Measurements from ENCODE around the gene KRT16.
"Not testable (repeated sequence)": the region's sequence is repeated elsewhere in the genome, so short reads cannot be mapped to it uniquely, and the experiment has no call there.

Gene KRT16

DNA sequence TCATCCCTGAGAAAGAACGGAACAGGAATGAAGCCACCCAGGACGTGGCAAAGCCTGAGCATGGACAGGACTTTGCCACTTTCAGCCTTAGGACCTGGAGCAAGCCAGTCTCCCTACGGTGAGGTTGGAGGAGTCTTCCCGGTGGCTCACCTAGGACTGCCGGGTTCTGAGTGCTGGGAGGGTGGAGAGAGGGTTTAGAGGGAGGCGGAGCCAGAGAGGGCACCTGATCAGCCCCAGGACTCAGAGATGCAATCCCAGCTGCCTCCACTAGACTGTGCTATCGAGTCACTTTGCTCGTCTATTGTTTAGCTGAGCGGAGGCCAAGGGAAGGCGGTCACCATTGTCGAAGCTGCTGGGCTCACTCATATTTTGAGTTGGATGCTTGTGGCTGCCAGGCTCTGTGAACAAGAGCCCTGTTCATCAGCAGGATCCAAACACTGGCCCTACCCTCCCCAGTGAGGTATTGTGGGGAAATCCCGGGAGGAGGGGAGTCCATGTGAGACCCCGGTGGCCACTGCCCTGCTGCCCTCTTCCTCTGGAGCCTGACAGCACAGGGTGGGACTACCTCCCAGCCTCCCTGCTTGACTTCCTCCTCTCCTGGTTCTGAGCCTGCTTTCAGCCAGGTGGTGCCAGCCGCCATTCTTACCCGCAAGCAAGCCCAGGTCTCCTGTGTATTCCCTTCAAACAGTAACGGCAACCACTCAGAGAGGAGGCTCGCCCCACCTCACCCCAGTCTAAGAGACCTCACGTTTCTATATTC is 32.9 kb downstream of the KRT16 start:
- H3K4me3 Mint-ChIP-seq, result no peak overlapping the region
- H3K36me3 Mint-ChIP-seq (ENCODE audit: low read depth), result no peaks in the 10 kb centered on the region
- H3K4me1 Mint-ChIP-seq (ENCODE audit: low read depth), result peaks cover 6% of the 10 kb centered on the region
- H3K27me3 Mint-ChIP-seq (ENCODE audit: low read depth), result peaks cover 20% of the 10 kb centered on the region
- H3K9me3 Mint-ChIP-seq, result no peaks in the 10 kb centered on the region
- no peak overlapping the region for H3K27ac Mint-ChIP-seq

DNA sequence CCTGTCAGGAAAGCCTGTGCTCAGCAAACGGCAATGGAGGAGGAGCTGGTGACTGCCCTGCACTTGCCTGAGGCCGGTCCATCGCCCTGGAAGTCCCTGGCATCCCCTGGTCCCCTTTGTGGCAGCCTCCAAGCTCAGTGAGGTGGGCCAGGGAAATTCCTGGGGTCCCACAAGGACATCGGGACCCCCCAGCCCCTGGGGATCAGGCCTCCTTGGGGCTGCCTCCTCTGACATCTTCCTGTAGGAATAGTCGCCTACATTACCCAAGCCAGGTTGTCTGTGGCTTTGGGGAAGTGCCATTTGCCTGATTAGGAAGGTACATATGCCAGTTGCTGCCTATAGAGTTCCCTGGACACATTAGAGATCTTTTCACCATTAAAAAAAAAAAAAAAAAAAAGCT is 33.6 kb downstream of the KRT16 start:
- Mint-ChIP-seq H3K4me1 (ENCODE audit: low read depth) (peaks cover 6% of the 10 kb centered on the region), H3K27ac (no peak overlapping the region), H3K36me3 (ENCODE audit: low read depth) (no peaks in the 10 kb centered on the region)

DNA sequence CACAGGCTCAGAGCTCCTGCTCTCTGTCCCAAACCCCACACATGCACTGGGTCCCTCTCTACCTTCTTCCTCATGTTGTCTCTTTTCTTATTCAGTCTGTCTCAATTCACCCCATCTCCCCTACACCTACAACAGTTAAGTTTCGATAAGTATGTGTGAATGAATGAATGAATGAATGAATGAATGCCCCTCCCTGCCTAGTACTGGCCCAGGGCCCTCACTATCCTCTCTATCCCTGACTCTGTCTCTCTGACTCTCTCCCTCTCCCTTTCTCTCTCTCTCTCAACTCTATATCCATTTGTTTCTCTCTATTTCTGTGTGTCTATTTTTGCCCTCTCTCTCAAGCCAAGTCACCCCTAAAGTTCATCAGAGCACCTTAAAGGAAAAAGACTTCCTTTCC is 34.0 kb downstream of the KRT16 start:
- H3K27me3 Mint-ChIP-seq (ENCODE audit: low read depth), result peaks cover 21% of the 10 kb centered on the region
- no peaks in the 10 kb centered on the region for H3K36me3 Mint-ChIP-seq (ENCODE audit: low read depth)
- H3K27ac Mint-ChIP-seq, result no peak overlapping the region
- H3K4me3 Mint-ChIP-seq, result no peak overlapping the region
- H3K9me3 Mint-ChIP-seq, result no peaks in the 10 kb centered on the region
- peaks cover 6% of the 10 kb centered on the region for H3K4me1 Mint-ChIP-seq (ENCODE audit: low read depth)

More for the DNA sequence above, 33.6 kb downstream of the KRT16 start:
- no peaks in the 10 kb centered on the region for H3K9me3 Mint-ChIP-seq
- peaks cover 20% of the 10 kb centered on the region for H3K27me3 Mint-ChIP-seq (ENCODE audit: low read depth)
- H3K4me3 Mint-ChIP-seq, result no peak overlapping the region

DNA sequence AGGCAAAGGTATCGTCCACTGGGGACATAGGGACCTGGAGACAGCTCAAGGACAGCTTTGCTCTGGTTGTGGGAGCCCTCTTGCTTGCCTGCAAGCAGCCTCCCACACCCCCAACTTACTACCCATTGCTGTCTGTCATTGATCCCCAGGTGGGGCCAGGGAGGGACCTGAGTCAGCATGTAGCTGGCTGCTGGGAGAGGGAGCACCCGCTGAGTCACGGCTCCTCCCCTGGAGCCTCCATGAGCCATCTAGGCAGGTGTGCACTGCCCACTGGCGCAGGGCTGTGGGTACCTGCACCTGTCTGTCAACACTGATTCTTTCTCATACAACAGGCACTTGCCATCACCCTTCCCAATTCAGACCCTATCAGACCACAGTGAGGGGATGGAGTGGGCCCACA is 35.8 kb downstream of the KRT16 start:
- H3K36me3 Mint-ChIP-seq (ENCODE audit: low read depth); H3K27ac Mint-ChIP-seq; H3K4me3 Mint-ChIP-seq; H3K4me1 Mint-ChIP-seq (ENCODE audit: low read depth); H3K9me3 Mint-ChIP-seq: not testable (repeated sequence)
- peaks cover 26% of the 10 kb centered on the region for H3K27me3 Mint-ChIP-seq (ENCODE audit: low read depth)

DNA sequence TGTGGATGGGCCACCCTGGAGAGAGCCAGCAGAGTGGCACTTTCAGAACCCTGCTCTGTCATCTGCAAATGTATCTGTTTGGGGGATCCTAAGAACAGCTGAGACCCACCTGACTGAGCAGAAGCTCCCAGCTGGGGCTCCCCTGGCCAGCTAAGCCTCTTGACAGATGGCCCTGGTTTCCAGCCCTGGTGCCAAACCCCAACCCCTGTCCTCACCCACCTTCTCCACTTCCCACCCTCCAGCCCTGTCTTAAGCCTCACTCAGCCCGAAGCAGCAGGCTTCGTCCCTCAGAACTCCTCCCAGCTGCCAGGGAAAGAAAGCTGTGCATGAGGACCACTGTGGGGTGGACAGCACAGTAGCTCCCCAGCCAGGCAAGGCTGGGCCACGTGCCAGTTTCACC is 37.2 kb downstream of the KRT16 start:
- peaks cover 6% of the 10 kb centered on the region for H3K4me1 Mint-ChIP-seq (ENCODE audit: low read depth)

DNA sequence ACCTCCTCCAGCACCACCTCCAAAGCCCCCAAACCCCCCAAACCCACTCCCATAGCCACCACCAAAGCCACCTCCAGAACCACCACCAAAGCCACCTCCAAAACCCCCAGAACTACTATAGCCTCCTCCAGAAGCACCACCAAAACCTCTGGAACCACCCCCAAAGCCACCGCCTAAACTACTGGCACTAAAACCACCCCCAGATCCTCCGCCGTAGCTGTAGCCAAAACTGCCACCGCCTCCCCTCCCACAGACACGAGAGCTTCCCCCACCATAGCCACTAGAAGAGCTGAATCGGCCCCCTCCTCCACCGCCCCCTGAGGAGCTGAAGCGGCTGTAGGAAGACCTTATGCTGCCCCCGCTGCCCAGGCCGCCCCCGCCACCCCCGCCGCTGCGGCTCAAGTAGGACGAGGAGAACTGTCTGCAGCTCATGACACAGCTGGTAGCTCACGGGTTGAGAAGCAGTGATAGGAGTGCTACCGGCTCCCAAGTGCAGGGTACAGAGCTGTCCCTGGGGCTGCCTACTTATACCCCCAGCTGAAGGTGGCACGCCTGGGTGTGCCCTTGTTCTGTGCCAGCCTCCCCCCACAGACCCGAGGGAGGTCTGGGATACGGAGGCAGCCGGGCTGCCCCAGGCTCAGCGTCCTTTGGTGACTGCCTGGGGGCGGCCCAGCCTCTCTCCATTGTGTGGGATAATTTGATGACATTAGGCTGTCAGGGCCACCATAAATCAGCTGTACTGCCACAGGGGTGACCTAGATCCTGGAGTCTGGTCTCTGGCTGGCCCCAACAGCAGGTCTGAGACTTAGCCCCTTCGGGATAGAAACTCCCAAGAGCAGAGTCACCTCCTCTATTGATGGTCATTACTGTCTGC is 40.8 kb downstream of the KRT16 start, which contains the start of gene KRT9:
KRT9 (minus strand) TSS at position 499 of the 874 bp plus-strand sequence; CDS start at position 432, 67 bp downstream.
- peaks cover 5% of the 10 kb centered on the region for H3K4me1 Mint-ChIP-seq (ENCODE audit: low read depth)
- peaks cover 2% of the 10 kb centered on the region for H3K36me3 Mint-ChIP-seq (ENCODE audit: low read depth)
- H3K9me3 Mint-ChIP-seq, result peaks cover 9% of the 10 kb centered on the region
- no peak within 1 kb of the TSS for H3K4me3 Mint-ChIP-seq
- H3K27ac Mint-ChIP-seq, result no peak within 1 kb of the TSS
- peaks cover 22% of the 10 kb centered on the region for H3K27me3 Mint-ChIP-seq (ENCODE audit: low read depth)

More for the DNA sequence above, 37.2 kb downstream of the KRT16 start:
- Mint-ChIP-seq H3K36me3 (ENCODE audit: low read depth) (no peaks in the 10 kb centered on the region), H3K27ac (no peak overlapping the region), H3K4me3 (no peak overlapping the region), H3K27me3 (ENCODE audit: low read depth) (peaks cover 15% of the 10 kb centered on the region), H3K9me3 (no peaks in the 10 kb centered on the region)

DNA sequence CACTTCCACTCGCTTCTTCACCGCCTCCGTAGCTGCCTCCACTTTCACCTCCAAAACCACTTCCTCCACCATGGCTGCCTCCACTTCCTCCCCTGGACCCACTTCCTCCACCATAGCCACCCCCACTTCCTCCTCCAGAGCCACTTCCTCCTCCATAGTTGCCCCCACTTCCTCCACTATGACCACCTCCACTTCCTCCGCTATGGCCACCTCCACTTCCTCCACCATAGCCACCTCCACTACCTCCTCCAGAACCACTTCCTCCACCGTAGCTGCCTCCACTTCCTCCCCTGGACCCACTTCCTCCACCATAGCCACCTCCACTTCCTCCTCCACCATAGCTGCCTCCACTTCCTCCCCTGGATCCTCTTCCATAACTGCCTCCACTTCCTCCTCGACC is 45.2 kb downstream of the KRT16 start:
- Mint-ChIP-seq H3K27me3 (ENCODE audit: low read depth) (peaks cover 36% of the 10 kb centered on the region), H3K27ac (peak overlapping the region; percentile 50), H3K36me3 (ENCODE audit: low read depth) (peaks cover 2% of the 10 kb centered on the region), H3K4me3 (no peak overlapping the region), H3K4me1 (ENCODE audit: low read depth) (peaks cover 5% of the 10 kb centered on the region), H3K9me3 (peaks cover 9% of the 10 kb centered on the region)

DNA sequence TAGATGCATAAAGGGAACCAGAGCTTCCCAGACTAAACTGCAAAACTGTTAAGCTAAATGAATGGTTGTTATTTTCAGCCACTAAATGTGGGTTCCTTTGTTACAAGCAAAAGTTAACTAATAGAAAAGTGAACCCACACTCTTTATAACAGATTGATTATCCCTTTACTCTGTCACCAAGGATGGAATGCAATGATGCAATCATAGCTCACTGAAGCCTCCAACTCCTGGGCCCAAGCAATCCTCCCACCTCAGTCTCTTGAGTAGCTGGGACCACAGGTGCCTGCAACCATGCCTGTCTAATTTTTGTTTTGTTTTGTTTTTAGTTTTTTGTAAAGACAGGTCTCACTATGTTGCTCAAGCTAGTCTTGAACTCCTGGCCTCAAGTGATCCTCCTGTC is 47.2 kb downstream of the KRT16 start:
- Mint-ChIP-seq H3K4me1 (ENCODE audit: low read depth) (peaks cover 5% of the 10 kb centered on the region), H3K27ac (no peak overlapping the region), H3K9me3 (peaks cover 9% of the 10 kb centered on the region)

DNA sequence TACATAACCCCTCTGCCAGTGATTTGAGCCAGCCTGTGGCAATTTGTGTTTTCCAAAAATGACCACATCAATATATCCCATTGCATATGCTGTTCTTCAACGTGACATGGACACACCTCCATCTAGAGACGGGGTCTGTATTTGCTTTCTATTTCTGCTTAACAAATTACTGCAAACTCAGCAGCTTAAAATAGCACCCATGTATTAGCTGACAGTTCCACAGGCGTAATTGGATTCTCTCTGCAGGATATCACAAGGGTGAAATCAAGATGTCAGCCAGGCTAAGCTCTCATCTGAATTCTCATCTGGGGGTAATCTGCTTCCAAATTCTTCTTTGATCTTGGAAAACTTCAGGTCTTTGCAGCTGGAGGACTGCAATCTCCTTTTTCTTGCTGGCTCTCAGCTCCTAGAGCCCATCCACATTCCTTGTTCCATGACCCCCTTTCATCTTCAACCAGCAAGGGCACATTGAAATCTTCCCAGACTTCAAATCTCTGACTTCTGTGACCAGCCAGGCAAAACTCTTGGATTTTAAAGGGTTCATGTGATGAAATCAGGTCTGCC is 48.9 kb downstream of the KRT16 start:
- peaks cover 24% of the 10 kb centered on the region for H3K27me3 Mint-ChIP-seq (ENCODE audit: low read depth)
- H3K36me3 Mint-ChIP-seq (ENCODE audit: low read depth), result peaks cover under 1% of the 10 kb centered on the region
- H3K4me3 Mint-ChIP-seq, result no peak overlapping the region
- peaks cover 9% of the 10 kb centered on the region for H3K9me3 Mint-ChIP-seq
- H3K4me1 Mint-ChIP-seq (ENCODE audit: low read depth), result peaks cover 5% of the 10 kb centered on the region
- H3K27ac Mint-ChIP-seq, result no peak overlapping the region

More for the DNA sequence above, 47.2 kb downstream of the KRT16 start:
- Mint-ChIP-seq H3K36me3 (ENCODE audit: low read depth) (peaks cover 2% of the 10 kb centered on the region), H3K27me3 (ENCODE audit: low read depth) (peaks cover 34% of the 10 kb centered on the region), H3K4me3 (no peak overlapping the region)

DNA sequence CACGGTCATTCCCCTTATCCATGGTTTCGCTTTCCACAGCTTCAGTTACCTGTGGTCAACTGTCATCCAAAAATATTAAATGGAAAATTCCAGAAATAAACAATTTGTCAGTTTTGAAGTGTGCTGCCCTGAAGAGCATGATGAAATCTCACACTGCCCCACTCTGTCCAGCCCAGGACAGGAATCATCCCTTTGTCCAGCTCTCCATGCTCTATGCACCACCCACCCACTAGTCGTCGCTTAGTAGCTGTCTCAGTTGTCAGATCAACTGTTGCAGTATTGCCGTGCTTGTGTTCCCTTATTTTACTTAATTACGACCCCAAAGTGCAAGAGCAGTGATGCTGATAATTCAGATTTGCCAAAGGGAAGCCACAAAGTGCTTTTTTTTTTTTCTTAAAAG is 51.0 kb downstream of the KRT16 start:
- peaks cover 28% of the 10 kb centered on the region for H3K27me3 Mint-ChIP-seq (ENCODE audit: low read depth)

More for the DNA sequence above, 51.0 kb downstream of the KRT16 start:
- Mint-ChIP-seq H3K27ac (no peak overlapping the region), H3K9me3 (no peaks in the 10 kb centered on the region), H3K4me3 (no peak overlapping the region), H3K36me3 (ENCODE audit: low read depth) (no peaks in the 10 kb centered on the region), H3K4me1 (ENCODE audit: low read depth) (no peaks in the 10 kb centered on the region)

Measured in T-helper 1 cell treated with Interleukin-12 subunit alpha and Interleukin-12 subunit beta and Interleukin-4 antibody, amounts not matched to agents 30 μg/mL and 1 μg/mL, for 36 hours (primary cell).